Stimulated activated CD4-positive, alpha-beta T cell treated with anti-CD3 and anti-CD28 coated beads, Interleukin-12 subunit alpha, Interleukin-12 subunit beta, amount 100 ng/mL, for 4 hours (primary cell): ENCODE data around the gene COG8.
"Not testable (repeated sequence)": the region's sequence is repeated elsewhere in the genome, so short reads cannot be mapped to it uniquely, and the experiment has no call there.

Experiments used
- DNase-seq: peaks from one replicate; pipeline ENCODE4 v3.0.0-alpha.2; 2020

The COG8 gene

GRCh38 chr16:69318177-69318910 is 21.0 kb downstream of the COG8 start:
- DNase-seq, result no peak

DNA sequence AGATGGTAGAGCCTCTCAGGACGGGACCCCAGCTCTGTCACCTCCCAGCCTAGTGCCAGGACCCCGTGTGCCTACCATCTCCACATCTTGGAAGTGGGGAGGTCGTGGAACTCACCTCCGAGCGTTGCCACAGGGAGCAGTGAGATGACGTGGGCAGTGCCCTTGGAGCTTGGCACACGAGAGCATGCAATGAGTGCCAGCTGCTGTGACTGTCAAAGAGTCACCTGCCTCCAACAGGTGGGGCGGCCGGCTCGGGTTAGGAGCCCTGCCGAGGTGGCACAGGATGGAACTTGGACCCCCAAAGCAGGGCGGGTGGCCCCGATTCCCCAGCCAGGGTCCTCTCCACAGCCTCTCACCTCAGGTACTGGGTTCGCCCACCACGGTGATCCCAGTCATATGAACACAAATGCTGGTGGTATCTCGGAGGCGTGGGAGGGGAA is 22.7 kb downstream of the COG8 start:
- DNase-seq, result no peak

- no peak for DNase-seq
Measured at GRCh38 chr16:69315486-69316311, 23.7 kb downstream of the COG8 start.

GRCh38 chr16:69314534-69314933 is 24.8 kb downstream of the COG8 start:
- no peak for DNase-seq

DNA sequence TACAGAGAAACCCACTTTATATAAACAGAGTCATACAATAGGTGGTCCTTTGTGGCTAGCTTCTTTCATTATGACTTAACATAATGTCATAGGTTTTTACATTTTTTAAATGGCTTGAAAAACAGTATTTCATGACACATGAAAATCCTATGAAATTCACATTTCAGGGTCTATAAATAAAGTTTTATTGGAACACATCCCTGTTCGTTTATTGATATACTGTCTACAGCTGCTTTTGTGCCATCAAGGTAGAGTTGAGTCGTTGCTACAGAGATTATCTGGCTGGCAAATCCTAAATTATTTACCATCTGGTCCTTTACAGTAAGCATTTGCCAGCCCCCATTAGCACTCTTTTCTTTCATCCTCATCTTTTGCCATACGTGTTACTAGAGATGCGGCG is 25.9 kb downstream of the COG8 start:
- DNase-seq, result no peak

DNA sequence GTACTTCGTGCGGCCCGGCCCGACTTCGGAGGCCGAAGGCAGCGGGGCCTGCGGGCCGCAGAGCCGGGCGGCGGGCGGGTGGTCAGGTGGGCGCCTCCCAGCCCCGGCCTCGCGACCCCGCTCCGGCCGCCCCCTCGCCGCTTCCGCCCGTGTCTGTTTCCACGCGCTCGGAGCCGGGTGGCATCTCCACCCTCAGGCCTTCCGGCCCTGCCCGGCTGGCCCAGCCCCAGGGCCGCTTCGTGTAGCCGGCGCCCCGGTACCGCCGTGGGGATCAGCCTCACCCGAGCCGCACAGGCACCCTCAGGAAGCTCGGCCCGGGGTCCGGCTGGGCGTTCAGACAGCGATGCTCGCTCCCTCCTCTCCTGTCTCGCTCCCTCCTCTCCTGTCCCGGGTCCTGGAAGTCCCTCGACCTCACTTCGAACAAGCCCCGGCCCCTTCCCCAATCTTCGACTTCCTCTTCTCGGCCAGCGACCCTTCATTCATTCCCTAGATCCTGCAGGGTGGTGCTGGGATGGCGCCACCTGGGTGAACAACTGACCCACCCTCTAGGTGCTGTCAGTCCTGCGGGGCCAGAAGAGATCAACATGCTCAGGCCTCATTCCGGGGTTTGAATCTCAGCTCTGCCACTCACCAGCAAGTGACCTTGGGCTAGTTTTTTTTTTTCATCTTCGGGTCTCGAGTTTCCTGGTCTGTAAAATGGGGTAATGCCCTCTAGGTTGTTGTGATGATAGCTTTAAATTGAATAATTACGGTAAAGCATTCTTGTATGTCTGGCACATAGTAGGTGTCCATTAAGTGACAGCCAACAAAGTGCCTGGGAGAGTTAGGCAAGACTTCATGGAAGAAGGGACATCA is 27.6 kb downstream of the COG8 start:
- DNase-seq, result peak; percentile 38

DNA sequence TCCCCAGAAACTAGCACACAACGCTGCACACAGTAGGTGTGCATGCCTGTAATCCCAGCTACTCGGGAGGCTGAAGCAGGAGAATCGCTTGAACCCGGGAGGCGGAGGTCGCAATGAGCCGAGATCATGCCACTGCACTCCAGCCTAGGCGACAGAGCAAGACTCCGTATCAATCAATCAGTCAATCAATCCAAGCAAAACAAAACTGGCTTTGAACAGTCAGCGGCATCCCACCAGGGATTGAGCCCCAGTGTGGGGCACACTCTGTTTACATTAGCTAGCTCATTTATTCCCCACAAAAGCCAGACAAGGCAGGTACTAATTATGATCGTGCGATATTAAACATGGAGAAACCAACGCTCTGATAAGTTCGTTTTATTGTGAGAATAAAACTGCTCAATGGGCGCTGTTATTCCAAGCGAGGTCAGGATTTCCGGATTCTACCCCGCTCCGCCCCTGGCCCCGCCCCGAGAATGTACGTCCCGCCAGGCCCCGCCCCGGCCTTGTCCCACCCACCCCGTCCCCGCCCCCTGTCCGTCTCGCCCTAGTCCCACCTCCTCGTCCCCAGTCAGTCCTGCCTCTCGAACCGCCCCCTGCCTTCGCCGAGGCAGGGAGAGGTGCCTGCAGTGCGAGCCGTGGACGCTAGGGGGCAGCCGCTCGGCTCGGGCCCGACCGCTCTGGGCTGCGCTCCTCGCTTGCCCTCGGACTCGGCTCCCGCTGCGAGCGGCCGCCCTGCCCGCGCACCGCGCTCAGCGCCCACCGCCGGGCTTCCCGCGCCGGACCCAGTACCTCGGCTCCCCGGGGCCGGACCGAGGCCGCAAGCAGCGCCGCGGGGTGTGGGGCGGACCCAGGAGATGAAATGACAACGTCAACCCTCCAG is 28.5 kb downstream of the COG8 start, which contains the start of gene VPS4A:
Gene VPS4A, plus strand, starts transcription at position 698 of the 880 bp plus-strand sequence. Its CDS starts 162 bp downstream, at position 860.
- peak; percentile 99 for DNase-seq

GRCh38 chr16:69309316-69309715 is 30.0 kb downstream of the COG8 start:
- no peak for DNase-seq

GRCh38 chr16:69307856-69308255 is 31.5 kb downstream of the COG8 start:
- no peak for DNase-seq

DNA sequence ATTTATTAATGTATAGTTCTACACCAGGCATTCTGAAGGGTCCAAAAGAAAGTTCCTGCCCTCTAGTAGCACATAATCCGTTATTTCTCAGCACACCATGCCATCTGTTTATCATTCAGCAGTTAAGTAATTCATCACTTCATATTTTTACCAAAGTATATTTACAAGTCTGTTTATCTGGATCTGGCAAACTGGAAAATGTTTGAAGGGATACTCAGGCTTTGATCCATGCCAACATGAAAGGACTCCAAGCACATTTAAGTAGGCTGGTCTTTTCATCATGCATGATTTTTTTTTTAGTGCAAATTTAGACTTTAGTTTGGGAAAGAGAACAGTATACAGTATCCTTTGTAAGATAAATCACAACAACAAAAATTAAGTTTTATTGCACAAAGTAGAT is 32.3 kb downstream of the COG8 start:
- DNase-seq, result no peak

- DNase-seq, result no peak
Measured at GRCh38 chr16:69306031-69306430, 33.3 kb downstream of the COG8 start.

- no peak for DNase-seq
Measured at GRCh38 chr16:69302301-69302700, 37.1 kb downstream of the COG8 start.

DNA sequence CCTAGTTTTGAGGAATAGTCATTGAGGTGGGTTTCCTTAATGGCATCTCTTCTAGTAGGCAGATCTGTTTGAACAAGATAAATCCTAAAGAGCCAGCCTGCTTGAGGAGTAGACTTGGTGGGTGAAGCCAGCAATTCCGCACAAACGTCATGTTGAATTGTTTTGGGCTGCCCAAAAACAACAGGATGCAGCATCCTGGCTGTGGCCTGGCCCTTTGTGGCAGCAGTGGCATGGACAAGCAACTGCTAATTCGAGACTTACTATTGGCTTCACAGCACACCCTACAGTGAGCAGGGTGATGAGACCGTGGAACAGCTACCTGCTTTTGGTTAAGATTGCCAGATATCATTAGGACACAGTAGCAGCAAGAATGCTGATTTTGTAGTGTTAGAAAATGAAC is 37.5 kb downstream of the COG8 start:
- DNase-seq, result no peak

DNA sequence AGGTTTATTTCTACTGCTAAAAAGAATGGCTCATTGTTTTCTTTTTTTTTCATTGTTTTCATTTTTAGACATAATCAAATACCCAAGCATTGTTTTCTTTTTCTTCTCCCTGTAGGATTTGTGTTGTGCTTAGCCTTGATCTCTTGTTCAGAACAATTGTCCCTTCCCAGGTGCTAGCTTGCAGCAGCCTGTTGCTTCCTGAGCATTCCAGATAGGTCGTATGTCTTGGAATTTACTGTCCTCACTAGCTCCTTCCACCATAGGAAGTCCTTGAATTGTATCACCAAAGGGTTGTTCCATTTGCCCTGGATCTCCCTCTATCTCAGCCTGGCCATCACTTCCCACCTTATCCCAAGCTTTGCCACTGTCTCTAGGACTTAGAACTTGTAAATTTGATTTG is 38.2 kb downstream of the COG8 start:
- DNase-seq, result no peak

DNA sequence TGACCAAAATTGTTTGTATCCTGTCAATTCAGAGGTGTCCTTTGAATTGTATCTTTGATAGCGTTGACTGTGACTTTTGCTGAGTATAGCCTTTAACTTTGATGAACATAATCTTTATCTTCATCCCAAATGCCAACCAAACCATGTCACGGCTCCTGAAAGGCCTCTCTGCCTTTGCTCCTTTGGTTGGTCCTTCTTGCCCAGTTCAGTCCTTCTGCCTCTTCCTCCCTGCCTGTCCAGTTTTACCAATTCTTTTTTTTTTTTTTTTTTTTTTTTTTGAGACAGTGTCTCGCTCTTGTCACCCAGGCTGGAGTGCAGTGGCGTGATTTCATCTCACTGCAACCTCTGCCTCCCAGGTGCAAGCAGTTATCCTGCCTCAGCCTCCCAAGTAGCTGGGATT is 41.1 kb downstream of the COG8 start:
- no peak for DNase-seq

- not testable (repeated sequence) for DNase-seq
Measured at GRCh38 chr16:69296771-69297170, 42.6 kb downstream of the COG8 start.

DNA sequence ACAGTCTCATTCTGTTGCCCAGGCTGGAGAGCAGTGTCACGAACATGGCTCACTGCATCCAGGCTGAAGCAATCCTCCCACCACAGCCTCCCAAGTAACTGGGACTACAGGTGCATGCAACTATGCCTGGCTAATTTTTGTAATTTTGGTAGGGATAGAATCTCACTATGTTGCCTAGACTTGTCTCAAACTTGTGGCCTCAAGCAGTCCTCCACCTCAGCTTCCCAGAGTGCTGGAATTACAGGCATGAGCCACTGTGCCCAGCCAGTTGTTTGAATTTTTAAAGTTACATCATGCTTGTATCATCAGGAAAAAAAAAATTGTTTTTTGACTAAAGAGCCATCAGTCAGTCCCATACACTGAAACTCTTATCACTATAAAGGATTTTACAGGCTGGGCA is 45.3 kb downstream of the COG8 start:
- DNase-seq, result no peak

DNA sequence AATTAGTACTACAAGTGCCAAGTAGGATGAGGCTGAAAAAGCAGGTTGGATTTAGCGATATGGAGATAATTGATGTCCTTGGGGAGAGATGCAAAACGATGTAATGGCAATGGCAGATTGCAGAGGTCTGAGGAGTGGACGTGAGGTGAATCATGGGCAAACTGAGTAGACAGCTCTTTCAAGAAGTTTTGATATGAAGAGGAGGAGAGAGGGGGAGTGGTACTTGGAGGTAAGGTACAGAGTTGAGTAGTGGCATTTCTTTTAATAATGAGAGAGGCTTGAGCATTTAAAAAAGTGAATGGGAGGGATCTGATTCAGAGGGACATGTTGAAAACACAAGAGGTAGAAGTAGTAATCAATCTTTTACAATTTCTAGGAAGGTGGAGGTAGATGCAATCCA is 46.0 kb downstream of the COG8 start:
- DNase-seq, result no peak

GRCh38 chr16:69291657-69292056 is 47.7 kb downstream of the COG8 start:
- not testable (repeated sequence) for DNase-seq

DNA sequence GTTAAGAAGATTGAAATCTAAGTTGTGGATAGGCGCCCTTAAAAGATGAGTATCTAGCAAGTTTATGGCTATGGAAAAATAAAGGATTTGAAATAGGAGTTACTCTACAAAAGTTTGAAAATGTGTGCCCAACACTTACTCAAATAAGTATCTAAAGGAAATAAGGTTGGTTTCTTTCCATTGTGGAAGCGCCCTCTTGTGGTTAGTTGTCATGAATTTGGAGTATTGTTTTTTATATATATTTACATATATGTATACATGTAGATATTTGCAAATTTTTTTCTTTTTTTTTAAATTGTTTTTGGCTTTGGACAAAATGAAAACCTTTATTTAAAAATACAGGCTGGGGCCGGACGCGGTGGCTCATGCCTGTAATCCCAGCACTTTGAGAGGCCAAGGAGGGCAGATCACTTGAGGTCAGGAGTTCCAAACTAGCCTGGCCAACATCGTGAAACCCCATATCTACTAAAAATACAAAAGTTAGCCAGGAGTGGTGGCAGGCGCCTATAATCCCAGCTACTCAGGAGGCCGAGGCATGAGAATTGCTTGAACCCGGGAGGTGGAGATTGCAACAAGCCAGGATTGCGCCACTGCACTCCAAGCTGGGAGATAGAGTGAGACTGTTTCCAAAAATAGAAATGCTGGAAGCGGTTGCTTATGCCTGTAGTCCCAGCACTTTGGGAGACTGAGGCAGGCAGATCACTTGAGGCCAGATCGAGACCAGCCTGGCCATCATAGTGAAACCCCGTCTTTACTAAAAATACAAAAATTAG is 52.2 kb downstream of the COG8 start:
- peak; percentile 11 for DNase-seq

- no peak for DNase-seq
Measured at GRCh38 chr16:69285240-69285639, 54.1 kb downstream of the COG8 start.
